ENCODE measurements around the gene ZNF799.
"Not testable (repeated sequence)": the region's sequence is repeated elsewhere in the genome, so short reads cannot be mapped to it uniquely, and the experiment has no call there.

The ZNF799 gene

DNA sequence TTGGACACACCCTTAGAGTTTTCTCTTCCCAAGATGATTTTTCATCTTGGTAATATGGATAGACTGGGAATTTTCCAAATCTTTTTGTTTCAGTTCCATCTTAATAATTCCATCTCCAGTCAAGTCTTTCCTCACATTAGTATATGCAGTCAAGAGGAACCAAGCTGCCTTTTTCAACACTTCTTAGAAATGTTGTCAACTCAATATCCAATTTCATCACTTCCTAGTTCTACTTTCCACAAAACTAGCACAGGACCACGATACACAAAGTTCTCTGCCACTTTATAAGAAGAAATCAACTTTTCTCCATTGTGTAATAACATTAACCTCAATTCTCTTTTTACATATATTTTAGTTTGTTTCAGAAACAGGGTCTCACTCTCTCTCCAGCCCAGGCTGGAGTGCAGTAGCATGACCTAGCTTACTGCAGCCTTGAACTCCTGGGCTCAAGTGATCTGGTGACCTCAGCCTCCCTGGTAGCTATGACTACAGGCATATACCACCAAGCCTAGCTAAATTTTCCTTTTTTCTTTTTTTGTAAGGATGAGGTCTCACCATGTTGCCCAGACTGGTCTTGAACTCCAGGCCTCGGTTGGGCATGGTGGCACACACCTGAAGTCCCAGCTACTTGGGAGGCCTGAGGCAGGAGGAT is 24.3 kb upstream of the ZNF799 start:
- no peaks in the 10 kb centered on the region for H3K27me3 ChIP-seq (ENCODE audit: insufficient read depth, poor library complexity, severe bottlenecking)
- TF ChIP-seq, protein P1, sequence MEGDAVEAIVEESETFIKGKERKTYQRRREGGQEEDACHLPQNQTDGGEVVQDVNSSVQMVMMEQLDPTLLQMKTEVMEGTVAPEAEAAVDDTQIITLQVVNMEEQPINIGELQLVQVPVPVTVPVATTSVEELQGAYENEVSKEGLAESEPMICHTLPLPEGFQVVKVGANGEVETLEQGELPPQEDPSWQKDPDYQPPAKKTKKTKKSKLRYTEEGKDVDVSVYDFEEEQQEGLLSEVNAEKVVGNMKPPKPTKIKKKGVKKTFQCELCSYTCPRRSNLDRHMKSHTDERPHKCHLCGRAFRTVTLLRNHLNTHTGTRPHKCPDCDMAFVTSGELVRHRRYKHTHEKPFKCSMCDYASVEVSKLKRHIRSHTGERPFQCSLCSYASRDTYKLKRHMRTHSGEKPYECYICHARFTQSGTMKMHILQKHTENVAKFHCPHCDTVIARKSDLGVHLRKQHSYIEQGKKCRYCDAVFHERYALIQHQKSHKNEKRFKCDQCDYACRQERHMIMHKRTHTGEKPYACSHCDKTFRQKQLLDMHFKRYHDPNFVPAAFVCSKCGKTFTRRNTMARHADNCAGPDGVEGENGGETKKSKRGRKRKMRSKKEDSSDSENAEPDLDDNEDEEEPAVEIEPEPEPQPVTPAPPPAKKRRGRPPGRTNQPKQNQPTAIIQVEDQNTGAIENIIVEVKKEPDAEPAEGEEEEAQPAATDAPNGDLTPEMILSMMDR (IDR thresholded peaks at IDR 0.05; ENCODE audit: insufficient read depth, low read length) = no peak
- TF ChIP-seq POLR2AphosphoS5 (IDR thresholded peaks at IDR 0.05; ENCODE audit: low read depth) (no peak), SPI1 (IDR thresholded peaks at IDR 0.05; ENCODE audit: borderline replicate concordance, low read depth) (no peak), GABPA (IDR thresholded peaks at IDR 0.05; ENCODE audit: low read depth) (no peak)
- TF ChIP-seq, protein P2, sequence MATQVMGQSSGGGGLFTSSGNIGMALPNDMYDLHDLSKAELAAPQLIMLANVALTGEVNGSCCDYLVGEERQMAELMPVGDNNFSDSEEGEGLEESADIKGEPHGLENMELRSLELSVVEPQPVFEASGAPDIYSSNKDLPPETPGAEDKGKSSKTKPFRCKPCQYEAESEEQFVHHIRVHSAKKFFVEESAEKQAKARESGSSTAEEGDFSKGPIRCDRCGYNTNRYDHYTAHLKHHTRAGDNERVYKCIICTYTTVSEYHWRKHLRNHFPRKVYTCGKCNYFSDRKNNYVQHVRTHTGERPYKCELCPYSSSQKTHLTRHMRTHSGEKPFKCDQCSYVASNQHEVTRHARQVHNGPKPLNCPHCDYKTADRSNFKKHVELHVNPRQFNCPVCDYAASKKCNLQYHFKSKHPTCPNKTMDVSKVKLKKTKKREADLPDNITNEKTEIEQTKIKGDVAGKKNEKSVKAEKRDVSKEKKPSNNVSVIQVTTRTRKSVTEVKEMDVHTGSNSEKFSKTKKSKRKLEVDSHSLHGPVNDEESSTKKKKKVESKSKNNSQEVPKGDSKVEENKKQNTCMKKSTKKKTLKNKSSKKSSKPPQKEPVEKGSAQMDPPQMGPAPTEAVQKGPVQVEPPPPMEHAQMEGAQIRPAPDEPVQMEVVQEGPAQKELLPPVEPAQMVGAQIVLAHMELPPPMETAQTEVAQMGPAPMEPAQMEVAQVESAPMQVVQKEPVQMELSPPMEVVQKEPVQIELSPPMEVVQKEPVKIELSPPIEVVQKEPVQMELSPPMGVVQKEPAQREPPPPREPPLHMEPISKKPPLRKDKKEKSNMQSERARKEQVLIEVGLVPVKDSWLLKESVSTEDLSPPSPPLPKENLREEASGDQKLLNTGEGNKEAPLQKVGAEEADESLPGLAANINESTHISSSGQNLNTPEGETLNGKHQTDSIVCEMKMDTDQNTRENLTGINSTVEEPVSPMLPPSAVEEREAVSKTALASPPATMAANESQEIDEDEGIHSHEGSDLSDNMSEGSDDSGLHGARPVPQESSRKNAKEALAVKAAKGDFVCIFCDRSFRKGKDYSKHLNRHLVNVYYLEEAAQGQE (IDR thresholded peaks at IDR 0.05; ENCODE audit: insufficient replicate concordance, low read depth) = no peak

DNA sequence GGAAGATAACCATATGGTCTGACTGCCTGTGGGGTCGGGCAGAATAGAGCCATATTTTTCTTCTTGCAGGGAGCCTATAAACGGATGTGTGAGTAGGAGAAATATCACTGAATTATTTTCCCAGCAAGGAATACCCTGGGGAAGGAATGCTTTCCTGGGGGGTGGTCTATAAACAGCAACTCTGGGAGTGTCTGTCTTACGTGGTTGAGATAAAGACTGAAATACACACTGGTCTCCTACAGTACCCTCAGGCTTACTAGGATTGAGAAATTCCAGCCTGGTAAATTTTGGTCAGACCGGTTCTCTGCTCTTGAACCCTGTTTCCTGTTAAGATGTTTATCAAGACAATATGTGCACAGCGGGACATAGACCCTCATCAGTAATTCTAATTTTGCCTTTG is 16.2 kb upstream of the ZNF799 start:
- DNase-seq (ENCODE audit: low read depth in 1 of 2, low spot score in 1 of 2); H3K27ac ChIP-seq (replicated peaks): not testable (repeated sequence)

More for the DNA sequence above, 24.3 kb upstream of the ZNF799 start:
- peak overlapping the region; percentile 52 for H3K27ac ChIP-seq (replicated peaks)
- H3K4me3 ChIP-seq (replicated peaks; ENCODE audit: insufficient read depth, low read length) = no peak overlapping the region
- peak in 1 of 2 experiments; percentile 7 for DNase-seq (ENCODE audit: low read depth in 1 of 2, low spot score in 1 of 2)

DNA sequence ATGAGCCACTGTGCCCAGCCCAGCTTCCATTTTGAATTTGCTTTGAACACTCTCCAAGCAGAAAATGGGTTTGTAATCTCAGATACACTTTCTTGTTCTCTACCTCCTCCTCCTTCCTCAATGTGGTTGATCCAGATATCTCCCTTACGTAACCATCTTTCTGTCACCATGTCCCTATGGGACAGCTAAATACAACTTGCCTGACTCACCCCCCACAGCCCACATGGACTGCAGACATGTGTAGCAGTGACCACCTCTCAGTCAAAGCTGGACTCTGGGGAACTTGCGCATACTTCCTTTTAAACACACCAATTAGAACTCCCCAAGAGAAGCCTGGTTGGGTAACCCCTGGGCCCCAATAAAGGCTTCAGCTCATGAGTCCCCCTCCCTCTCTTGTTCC is 10.8 kb upstream of the ZNF799 start:
- Histone ChIP-seq H3K27me3 (ENCODE audit: insufficient read depth, poor library complexity, severe bottlenecking) (no peaks in the 10 kb centered on the region), H3K4me3 (replicated peaks; ENCODE audit: insufficient read depth, low read length) (no peak overlapping the region), H3K27ac (replicated peaks) (no peak overlapping the region)
- peak in 1 of 2 experiments; percentile 10 for DNase-seq (ENCODE audit: low read depth in 1 of 2, low spot score in 1 of 2)
- TF ChIP-seq GABPA (IDR thresholded peaks at IDR 0.05; ENCODE audit: low read depth) (no peak), SPI1 (IDR thresholded peaks at IDR 0.05; ENCODE audit: borderline replicate concordance, low read depth) (no peak), POLR2AphosphoS5 (IDR thresholded peaks at IDR 0.05; ENCODE audit: low read depth) (no peak)
- TF ChIP-seq, protein P2 (IDR thresholded peaks at IDR 0.05; ENCODE audit: insufficient replicate concordance, low read depth) = no peak
- TF ChIP-seq, protein P1 (IDR thresholded peaks at IDR 0.05; ENCODE audit: insufficient read depth, low read length) = no peak

More for the DNA sequence above, 16.2 kb upstream of the ZNF799 start:
- not testable (repeated sequence) for H3K4me3 ChIP-seq (replicated peaks; ENCODE audit: insufficient read depth, low read length); H3K27me3 ChIP-seq (ENCODE audit: insufficient read depth, poor library complexity, severe bottlenecking)

DNA sequence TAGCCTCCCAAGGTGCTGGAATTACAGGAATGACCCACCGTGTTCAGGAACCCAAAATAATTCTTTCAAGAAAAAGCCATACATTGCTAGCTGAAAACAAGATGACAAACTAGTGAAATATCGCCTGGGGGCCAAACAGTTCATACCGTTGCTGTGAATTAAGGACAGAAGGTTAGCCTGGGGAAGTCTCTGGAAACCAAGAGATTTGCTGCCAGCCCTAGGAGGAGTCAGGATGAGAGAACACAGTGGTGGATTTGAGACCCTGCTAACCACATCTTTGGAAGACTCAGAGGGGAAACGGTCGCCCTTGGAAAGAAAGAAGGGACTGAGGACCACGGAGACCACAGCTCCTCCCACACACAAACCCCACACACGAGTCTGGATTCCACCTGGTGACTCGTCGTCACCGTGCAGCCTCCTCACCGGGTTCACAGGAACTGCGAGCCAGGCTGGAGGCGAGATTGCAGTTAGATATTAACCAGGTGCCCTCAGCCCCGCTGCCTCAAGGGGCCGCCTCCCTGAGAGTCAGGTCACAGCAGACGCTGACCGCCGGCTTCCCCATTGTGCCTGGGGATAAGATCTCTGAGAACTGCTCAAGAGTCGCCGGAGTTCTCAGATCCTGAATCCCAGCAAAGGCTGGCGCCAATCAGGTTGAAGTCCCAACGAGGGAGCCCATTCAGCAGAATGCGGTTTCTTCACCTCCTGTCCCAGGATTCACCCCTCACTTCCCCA is 1.0 kb downstream of the ZNF799 start:
- not testable (repeated sequence) for H3K27me3 ChIP-seq (ENCODE audit: insufficient read depth, poor library complexity, severe bottlenecking)
- Histone ChIP-seq H3K4me3 (replicated peaks; ENCODE audit: insufficient read depth, low read length) (peak overlapping the region; percentile 88), H3K27ac (replicated peaks) (peak overlapping the region; percentile 69)
- peak in 1 of 2 experiments; percentile 44 for DNase-seq (ENCODE audit: low read depth in 1 of 2, low spot score in 1 of 2)

DNA sequence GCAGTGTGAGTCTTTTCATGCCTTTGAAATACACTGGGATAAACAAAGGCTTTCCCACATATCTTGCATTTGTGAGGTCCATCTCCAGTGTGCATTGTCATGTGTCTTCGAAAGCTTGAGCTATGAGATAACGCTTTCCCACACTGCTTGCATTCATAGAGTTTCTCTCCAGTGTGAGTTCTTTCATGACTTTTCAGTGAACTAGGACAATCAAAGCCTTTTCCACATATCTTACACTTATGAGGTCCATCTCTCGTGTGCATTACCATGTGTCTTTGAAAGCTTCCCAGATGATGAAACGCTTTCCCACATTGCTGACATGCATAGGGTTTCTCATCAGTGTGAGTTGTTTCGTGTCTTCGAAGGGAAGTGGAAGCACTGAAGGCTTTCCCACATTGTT is 9.9 kb downstream of the ZNF799 start:
- DNase-seq (ENCODE audit: low read depth in 1 of 2, low spot score in 1 of 2); H3K27ac ChIP-seq (replicated peaks); H3K27me3 ChIP-seq (ENCODE audit: insufficient read depth, poor library complexity, severe bottlenecking); H3K4me3 ChIP-seq (replicated peaks; ENCODE audit: insufficient read depth, low read length): not testable (repeated sequence)

DNA sequence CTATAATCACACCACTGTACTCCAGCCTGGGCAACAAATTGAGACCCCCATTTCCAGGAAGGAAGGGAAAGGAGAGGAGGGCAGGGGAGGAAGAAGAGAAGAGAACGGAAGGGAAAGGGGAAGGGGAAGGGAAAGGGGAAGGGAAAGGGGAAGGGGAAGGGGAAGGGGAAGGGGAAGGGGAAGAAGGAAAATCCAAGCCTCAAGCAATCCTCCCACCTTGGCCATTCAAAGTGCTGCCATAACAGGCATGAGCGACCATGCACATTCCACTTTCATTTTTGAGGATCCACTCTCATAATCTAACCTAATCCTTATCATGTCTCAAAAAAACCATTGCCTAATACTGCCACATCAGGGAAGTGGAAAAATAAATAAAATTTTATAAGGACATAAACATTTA is 14.7 kb downstream of the ZNF799 start:
- not testable (repeated sequence) for H3K27me3 ChIP-seq (ENCODE audit: insufficient read depth, poor library complexity, severe bottlenecking); H3K4me3 ChIP-seq (replicated peaks; ENCODE audit: insufficient read depth, low read length); DNase-seq (ENCODE audit: low read depth in 1 of 2, low spot score in 1 of 2); H3K27ac ChIP-seq (replicated peaks)
